Right atrium auricular region (tissue), 2 donors: ENCODE results near the gene TMEM63B. TPM values are rescaled to one million over a fixed set of nuclear protein-coding genes. Genes with fewer than 3 reads are reported as not detected.
"Not testable (repeated sequence)": the region's sequence is repeated elsewhere in the genome, so short reads cannot be mapped to it uniquely, and the experiment has no call there.

ENCODE experiments used
- DNase-seq: peaks from one replicate; pipeline ENCODE4 v3.0.0-alpha.2; 2019; ENCODE audit warnings: low spot score
- H3K27ac ChIP-seq, 2 donors: fragments of 200-600 bp; sonication (generic); 1 replicate in 1 of 2; 2 replicates in 1 of 2; pipeline ENCODE4 v1.5.1; 2016 to 2019
- H3K27me3 ChIP-seq, 2 donors: fragments of 200-600 bp; sonication (generic); one replicate each; pipeline versions ENCODE4 v1.5.1 to v1.6.0; 2017 to 2019
- H3K36me3 ChIP-seq: fragments of 200-600 bp; sonication (generic); one replicate; pipeline ENCODE4 v1.5.1; 2016
- H3K4me1 ChIP-seq, 2 donors: fragments of 200-600 bp; sonication (generic); one replicate each; pipeline versions ENCODE4 v1.5.1 to v1.6.0; 2017 to 2019
- H3K4me3 ChIP-seq, 2 donors: fragments of 200-600 bp; sonication (generic); 1 replicate in 1 of 2; 2 replicates in 1 of 2; pipeline ENCODE4 v1.5.1; 2017 to 2019; ENCODE audit warnings: mild to moderate bottlenecking in 1 of 2, moderate library complexity in 1 of 2
- H3K9me3 ChIP-seq, 2 donors: fragments of 200-600 bp; sonication (generic); one replicate each; pipeline ENCODE4 v1.5.1; 2019
- total RNA-seq, 2 donors: library from RNA; depleted of rRNA; stranded (reverse); fragments of >200 nt; gene quantifications; one replicate each; pipeline ENCODE4 v1.1.0, GENCODE V29; 2016
- TF ChIP-seq, protein P1 (sequence below), 2 donors: fragments of 200-600 bp; sonication (generic); IDR thresholded peaks; one replicate each; pipeline ENCODE4 v1.5.1; 2019; ENCODE audit warnings: antibody characterized with exemption in 2 of 2

The TMEM63B gene
- total RNA-seq, 2 donors from 2014 or later, result 29.2 to 37.1 TPM

DNA sequence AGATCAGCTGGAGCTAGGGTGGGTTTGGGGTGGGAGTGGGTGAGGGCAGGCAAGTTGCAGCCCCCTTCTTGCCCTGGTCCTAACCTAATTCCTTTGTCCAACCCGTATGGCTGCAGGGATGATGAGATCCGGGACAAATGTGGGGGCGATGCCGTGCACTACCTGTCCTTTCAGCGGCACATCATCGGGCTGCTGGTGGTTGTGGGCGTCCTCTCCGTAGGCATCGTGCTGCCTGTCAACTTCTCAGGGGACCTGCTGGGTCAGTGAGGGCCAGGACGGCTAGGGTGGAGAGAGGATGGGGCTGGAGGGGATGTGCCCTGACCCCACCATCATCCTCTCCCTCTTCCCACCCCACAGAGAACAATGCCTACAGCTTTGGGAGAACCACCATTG lies 12.0 kb downstream of the TMEM63B start:
- Histone ChIP-seq H3K36me3 (peaks cover 53% of the 10 kb centered on the region), H3K4me3 (no peak overlapping the region), H3K4me1 (no peaks in the 10 kb centered on the region), H3K27ac (no peak overlapping the region), H3K27me3 (no peaks in the 10 kb centered on the region), H3K9me3 (no peaks in the 10 kb centered on the region)
- TF ChIP-seq, protein P1, sequence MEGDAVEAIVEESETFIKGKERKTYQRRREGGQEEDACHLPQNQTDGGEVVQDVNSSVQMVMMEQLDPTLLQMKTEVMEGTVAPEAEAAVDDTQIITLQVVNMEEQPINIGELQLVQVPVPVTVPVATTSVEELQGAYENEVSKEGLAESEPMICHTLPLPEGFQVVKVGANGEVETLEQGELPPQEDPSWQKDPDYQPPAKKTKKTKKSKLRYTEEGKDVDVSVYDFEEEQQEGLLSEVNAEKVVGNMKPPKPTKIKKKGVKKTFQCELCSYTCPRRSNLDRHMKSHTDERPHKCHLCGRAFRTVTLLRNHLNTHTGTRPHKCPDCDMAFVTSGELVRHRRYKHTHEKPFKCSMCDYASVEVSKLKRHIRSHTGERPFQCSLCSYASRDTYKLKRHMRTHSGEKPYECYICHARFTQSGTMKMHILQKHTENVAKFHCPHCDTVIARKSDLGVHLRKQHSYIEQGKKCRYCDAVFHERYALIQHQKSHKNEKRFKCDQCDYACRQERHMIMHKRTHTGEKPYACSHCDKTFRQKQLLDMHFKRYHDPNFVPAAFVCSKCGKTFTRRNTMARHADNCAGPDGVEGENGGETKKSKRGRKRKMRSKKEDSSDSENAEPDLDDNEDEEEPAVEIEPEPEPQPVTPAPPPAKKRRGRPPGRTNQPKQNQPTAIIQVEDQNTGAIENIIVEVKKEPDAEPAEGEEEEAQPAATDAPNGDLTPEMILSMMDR (IDR thresholded peaks at IDR 0.05), result no peak
- no peak for DNase-seq

GRCh38 chr6:44142835-44143234 lies 15.5 kb downstream of the TMEM63B start:
- TF ChIP-seq, protein P1 (IDR thresholded peaks at IDR 0.05), result no peak
- Histone ChIP-seq H3K9me3 (no peaks in the 10 kb centered on the region), H3K4me3 (no peak overlapping the region), H3K4me1 (no peaks in the 10 kb centered on the region), H3K36me3 (peaks cover 50% of the 10 kb centered on the region), H3K27ac (no peak overlapping the region), H3K27me3 (no peaks in the 10 kb centered on the region)
- no peak for DNase-seq

DNA sequence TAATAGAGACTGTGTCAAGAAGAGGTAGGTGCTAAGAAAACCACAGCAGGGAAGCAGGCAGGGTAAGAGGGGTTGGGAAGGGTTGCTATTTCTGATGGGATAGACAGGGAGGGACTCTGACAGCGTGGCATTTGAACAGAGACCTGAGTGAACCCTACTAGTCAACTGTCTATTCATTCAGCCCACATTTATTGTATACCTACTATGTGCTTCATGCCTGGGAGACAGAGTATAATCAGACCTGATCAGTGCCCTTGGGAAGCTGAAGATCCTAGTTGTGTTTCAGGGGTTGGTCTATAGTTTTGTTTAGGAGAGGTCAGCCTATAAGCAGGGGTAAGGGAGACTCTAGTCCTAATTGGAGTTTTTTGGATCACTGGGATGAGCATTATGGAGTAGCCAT lies 16.4 kb downstream of the TMEM63B start:
- no peak overlapping the region for H3K4me3 ChIP-seq
- DNase-seq, result no peak
- H3K27me3 ChIP-seq, result no peaks in the 10 kb centered on the region
- H3K27ac ChIP-seq, result no peak overlapping the region
- peaks cover 58% of the 10 kb centered on the region for H3K36me3 ChIP-seq
- H3K9me3 ChIP-seq, result no peaks in the 10 kb centered on the region
- no peaks in the 10 kb centered on the region for H3K4me1 ChIP-seq
- TF ChIP-seq, protein P1 (IDR thresholded peaks at IDR 0.05), result no peak

DNA sequence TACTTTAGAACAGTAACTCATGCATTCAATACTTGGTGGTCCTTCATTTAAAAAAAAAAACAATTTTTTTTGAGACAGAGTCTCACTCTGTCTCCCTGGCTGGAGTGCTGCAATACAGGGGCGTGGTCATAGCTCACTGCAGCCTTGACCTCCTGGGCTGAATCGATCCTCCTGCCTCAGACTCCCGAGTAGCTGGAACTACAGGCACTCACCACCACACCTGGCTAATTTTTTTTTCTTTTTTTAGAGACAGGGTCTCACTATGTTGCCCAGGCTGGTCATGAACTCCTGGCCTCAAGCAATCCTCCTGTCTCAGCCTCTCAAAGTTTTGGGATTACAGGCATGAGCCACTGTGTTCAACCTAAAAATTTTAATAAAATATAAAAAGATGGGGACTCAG lies 17.2 kb downstream of the TMEM63B start:
- H3K9me3 ChIP-seq, H3K27me3 ChIP-seq, DNase-seq, H3K4me3 ChIP-seq, H3K4me1 ChIP-seq, H3K27ac ChIP-seq: not testable (repeated sequence)
- peaks cover 58% of the 10 kb centered on the region for H3K36me3 ChIP-seq

DNA sequence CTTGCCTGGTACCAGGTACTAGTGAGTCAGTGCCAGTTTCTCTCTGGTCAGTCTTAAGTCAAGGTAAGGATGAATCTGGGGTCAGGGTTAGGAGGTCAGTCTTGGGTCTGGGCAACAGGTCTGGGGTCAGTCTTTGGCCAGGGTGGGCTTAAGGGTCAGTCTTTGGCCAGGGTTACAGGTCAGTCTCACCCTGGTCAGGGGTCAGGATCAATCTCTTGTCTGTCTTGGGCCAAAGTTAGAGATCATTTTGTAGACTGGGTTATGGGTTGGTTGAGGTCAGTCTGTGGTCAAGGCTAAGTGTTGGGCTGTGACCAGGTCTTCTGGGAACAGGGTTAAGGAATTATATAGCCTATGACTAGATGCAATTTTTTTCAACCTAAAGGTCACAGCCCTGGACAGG lies 18.5 kb downstream of the TMEM63B start:
- DNase-seq, result no peak
- TF ChIP-seq, protein P1 (IDR thresholded peaks at IDR 0.05), result no peak
- Histone ChIP-seq H3K27me3 (no peaks in the 10 kb centered on the region), H3K9me3 (no peaks in the 10 kb centered on the region), H3K4me3 (no peak overlapping the region), H3K27ac (no peak overlapping the region), H3K4me1 (peaks cover 0 to 11% of the 10 kb centered on the region in 2 donors), H3K36me3 (peaks cover 53% of the 10 kb centered on the region)

- peaks cover 0 to 15% of the 10 kb centered on the region in 2 donors for H3K4me1 ChIP-seq
- H3K4me3 ChIP-seq, result no peak overlapping the region
- no peaks in the 10 kb centered on the region for H3K9me3 ChIP-seq
- TF ChIP-seq, protein P1 (IDR thresholded peaks at IDR 0.05), result no peak
- no peaks in the 10 kb centered on the region for H3K27me3 ChIP-seq
- no peak overlapping the region for H3K27ac ChIP-seq
- peaks cover 48% of the 10 kb centered on the region for H3K36me3 ChIP-seq
- no peak for DNase-seq
Measured at GRCh38 chr6:44146685-44147084, 19.3 kb downstream of the TMEM63B start.
